Memory B cell (primary cell): ENCODE measurements around the gene KRTAP10-1.
"Not testable (repeated sequence)": the region's sequence is repeated elsewhere in the genome, so short reads cannot be mapped to it uniquely, and the experiment has no call there.

Experiments
- ATAC-seq: fragments of 150-1000 bp; cut with Tn5 transposase; 2 replicates; pipeline ENCODE4 v1.10.0; 2021; ENCODE audit warnings: low read depth, mild to moderate bottlenecking, moderate library complexity
- DNase-seq, 2 donors: peaks; one replicate each; pipeline ENCODE4 v3.0.0; 2022; ENCODE audit warnings: low spot score in 2 of 2
- H3K27ac Mint-ChIP-seq: one replicate; pipeline ENCODE4 v1.8.0; 2022; ENCODE audit warnings: mild to moderate bottlenecking, moderate library complexity, mixed read lengths
- H3K27me3 Mint-ChIP-seq: one replicate; pipeline ENCODE4 v1.8.0; 2022; ENCODE audit warnings: mixed read lengths
- H3K36me3 Mint-ChIP-seq: one replicate; pipeline ENCODE4 v1.8.0; 2022; ENCODE audit warnings: mild to moderate bottlenecking, mixed read lengths
- H3K4me1 Mint-ChIP-seq: one replicate; pipeline ENCODE4 v1.8.0; 2022; ENCODE audit warnings: mixed read lengths
- H3K4me3 Mint-ChIP-seq: one replicate; pipeline ENCODE4 v1.8.0; 2022; ENCODE audit warnings: mild to moderate bottlenecking, moderate library complexity, mixed read lengths
- H3K9me3 Mint-ChIP-seq: one replicate; pipeline ENCODE4 v1.8.0; 2022; ENCODE audit warnings: mixed read lengths

Gene KRTAP10-1

GRCh38 chr21:44564099-44564498 is 24.1 kb upstream of the KRTAP10-1 start:
- Mint-ChIP-seq H3K9me3 (peaks cover 22% of the 10 kb centered on the region), H3K36me3 (peaks cover 10% of the 10 kb centered on the region), H3K27me3 (peaks cover 2% of the 10 kb centered on the region), H3K4me1 (peaks cover 22% of the 10 kb centered on the region), H3K27ac (peak overlapping the region; percentile 90), H3K4me3 (no peak overlapping the region)
- DNase-seq (no peak), ATAC-seq (no peak)

DNA sequence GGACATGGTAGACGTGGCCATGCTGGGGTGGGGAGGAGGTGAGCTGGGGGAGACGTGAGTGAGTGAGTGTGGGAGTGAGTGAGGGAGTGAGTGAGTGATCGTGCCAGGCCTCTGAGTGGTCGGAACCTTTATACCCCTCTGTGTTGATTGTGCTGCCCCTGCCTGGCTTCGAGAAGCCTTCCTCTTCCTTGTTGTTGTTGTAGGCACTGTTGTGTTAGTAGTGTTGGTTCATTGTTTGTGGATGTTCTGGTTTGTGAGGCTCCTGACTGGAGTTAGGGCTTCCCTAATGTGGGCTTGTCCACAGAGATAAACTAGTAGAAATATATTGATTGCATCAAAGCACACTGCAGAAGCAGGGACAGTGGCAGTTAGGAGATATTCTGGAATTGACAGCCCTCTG is 18.7 kb upstream of the KRTAP10-1 start, which contains the start of gene KRTAP10-3:
Gene KRTAP10-3 (minus strand): TSS at position 101 of the 400 bp plus-strand sequence. CDS start 80 bp downstream, at position 21.
- Mint-ChIP-seq H3K27ac (peak within 1 kb of the TSS; percentile 39), H3K4me1 (peaks cover 11% of the 10 kb centered on the region), H3K36me3 (peaks cover 15% of the 10 kb centered on the region), H3K27me3 (peaks cover 14% of the 10 kb centered on the region), H3K4me3 (no peak within 1 kb of the TSS), H3K9me3 (peaks cover 22% of the 10 kb centered on the region)
- DNase-seq (no peak), ATAC-seq (no peak)

DNA sequence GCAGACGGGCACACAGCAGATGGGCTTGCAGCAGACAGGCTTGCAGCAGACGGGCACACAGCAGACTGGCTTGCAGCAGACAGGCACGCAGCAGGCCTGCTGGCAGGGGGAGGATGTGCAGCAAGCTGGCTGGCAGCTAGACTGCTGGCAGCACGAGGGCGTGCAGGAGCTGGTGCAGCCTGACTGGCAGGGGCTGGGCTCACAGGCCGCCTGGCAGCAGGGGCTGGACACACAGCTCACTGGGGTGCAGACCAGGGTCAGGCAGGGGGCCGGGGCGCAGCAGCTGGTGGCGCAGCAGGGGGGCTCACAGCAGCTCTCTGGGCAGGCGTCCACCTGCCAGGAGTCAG is 18.3 kb upstream of the KRTAP10-1 start:
- Mint-ChIP-seq H3K27me3 (peaks cover 14% of the 10 kb centered on the region), H3K9me3 (peaks cover 21% of the 10 kb centered on the region), H3K36me3 (peaks cover 15% of the 10 kb centered on the region)

GRCh38 chr21:44557491-44558328 is 17.7 kb upstream of the KRTAP10-1 start:
- Mint-ChIP-seq H3K9me3 (peaks cover 17% of the 10 kb centered on the region), H3K27ac (peak overlapping the region; percentile 39), H3K4me3 (no peak overlapping the region), H3K4me1 (peaks cover 11% of the 10 kb centered on the region), H3K36me3 (peaks cover 14% of the 10 kb centered on the region), H3K27me3 (peaks cover 14% of the 10 kb centered on the region)
- no peak for DNase-seq
- no peak for ATAC-seq

More for the DNA sequence above, 18.3 kb upstream of the KRTAP10-1 start:
- not testable (repeated sequence) for H3K4me3 Mint-ChIP-seq, DNase-seq, ATAC-seq, H3K27ac Mint-ChIP-seq
- peaks cover 11% of the 10 kb centered on the region for H3K4me1 Mint-ChIP-seq

DNA sequence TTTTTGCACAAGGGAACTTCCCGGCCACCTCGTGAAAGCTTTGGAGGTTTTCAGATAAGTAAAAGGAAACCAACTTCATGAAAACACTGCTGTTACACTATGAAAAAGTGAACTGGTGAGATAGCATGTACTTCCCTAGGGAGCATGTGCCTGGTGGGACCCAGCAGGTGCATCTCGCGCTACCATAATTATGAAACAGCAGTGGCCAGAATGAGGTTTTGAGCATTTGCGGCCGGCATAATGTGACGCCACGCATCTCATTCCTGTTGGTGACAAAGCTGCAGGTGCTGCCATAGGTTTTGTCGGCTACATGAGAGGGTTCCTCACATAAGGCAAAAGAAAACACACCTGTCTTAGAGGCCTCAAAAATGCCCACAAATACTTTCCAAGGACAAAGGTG is 16.9 kb upstream of the KRTAP10-1 start:
- H3K4me1 Mint-ChIP-seq, result peaks cover 8% of the 10 kb centered on the region
- peaks cover 11% of the 10 kb centered on the region for H3K9me3 Mint-ChIP-seq
- no peak overlapping the region for H3K4me3 Mint-ChIP-seq
- peaks cover 14% of the 10 kb centered on the region for H3K27me3 Mint-ChIP-seq
- peaks cover 10% of the 10 kb centered on the region for H3K36me3 Mint-ChIP-seq
- no peak overlapping the region for H3K27ac Mint-ChIP-seq
- DNase-seq (peak in 1 of 2 donors; percentile 9), ATAC-seq (peak; percentile 88)

GRCh38 chr21:44555200-44555875 is 15.3 kb upstream of the KRTAP10-1 start:
- ATAC-seq, result no peak
- no peak overlapping the region for H3K4me3 Mint-ChIP-seq

GRCh38 chr21:44552681-44553080 is 12.7 kb upstream of the KRTAP10-1 start:
- peaks cover 27% of the 10 kb centered on the region for H3K27me3 Mint-ChIP-seq
- H3K27ac Mint-ChIP-seq, result no peak overlapping the region
- DNase-seq (no peak), ATAC-seq (no peak)
- no peak overlapping the region for H3K4me3 Mint-ChIP-seq
- H3K36me3 Mint-ChIP-seq, result peaks cover 5% of the 10 kb centered on the region
- peaks cover 2% of the 10 kb centered on the region for H3K9me3 Mint-ChIP-seq
- H3K4me1 Mint-ChIP-seq, result peaks cover 7% of the 10 kb centered on the region

More at GRCh38 chr21:44555200-44555875, 15.3 kb upstream of the KRTAP10-1 start:
- Mint-ChIP-seq H3K9me3 (peaks cover 4% of the 10 kb centered on the region), H3K27me3 (peaks cover 21% of the 10 kb centered on the region), H3K36me3 (peaks cover 7% of the 10 kb centered on the region), H3K27ac (no peak overlapping the region), H3K4me1 (peaks cover 8% of the 10 kb centered on the region)
- no peak for DNase-seq

DNA sequence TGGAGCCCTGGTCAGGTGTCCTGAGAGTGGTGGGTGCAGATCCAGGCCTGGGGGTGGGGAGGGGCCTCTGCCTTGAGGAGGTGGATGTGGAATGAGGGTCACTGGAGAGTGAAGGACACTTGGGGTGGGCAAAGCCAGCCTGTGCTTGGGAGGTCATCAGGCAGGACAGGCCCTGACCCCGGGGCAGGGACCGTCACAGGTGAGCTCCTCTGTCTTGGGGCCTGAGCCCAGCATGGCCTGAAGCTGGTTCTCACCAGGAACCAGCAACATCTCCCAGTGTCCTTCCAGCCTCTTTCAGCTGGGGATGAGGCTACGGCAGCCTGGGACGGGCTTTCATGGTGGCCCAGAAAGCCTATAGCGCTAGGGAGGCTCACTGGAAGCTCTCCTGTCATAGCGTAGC is 12.1 kb upstream of the KRTAP10-1 start:
- Mint-ChIP-seq H3K9me3 (peaks cover 6% of the 10 kb centered on the region), H3K36me3 (peaks cover 8% of the 10 kb centered on the region), H3K27me3 (peaks cover 26% of the 10 kb centered on the region), H3K4me1 (peaks cover 9% of the 10 kb centered on the region), H3K4me3 (no peak overlapping the region), H3K27ac (no peak overlapping the region)
- ATAC-seq (no peak), DNase-seq (no peak)

- Mint-ChIP-seq H3K4me3 (no peak within 1 kb of the TSS), H3K27ac (no peak within 1 kb of the TSS)
Measured at GRCh38 chr21:44551340-44551961, 11.5 kb upstream of the KRTAP10-1 start, which contains the start of gene KRTAP10-2. KRTAP10-2 (minus strand) TSS chr21:44551505; CDS start chr21:44551458, 47 bp downstream.

GRCh38 chr21:44550807-44551206 is 10.8 kb upstream of the KRTAP10-1 start:
- Mint-ChIP-seq H3K36me3 (peaks cover 11% of the 10 kb centered on the region), H3K27ac (no peak overlapping the region), H3K9me3 (peaks cover 13% of the 10 kb centered on the region), H3K4me1 (peaks cover 9% of the 10 kb centered on the region), H3K4me3 (no peak overlapping the region), H3K27me3 (peaks cover 26% of the 10 kb centered on the region)
- no peak for ATAC-seq
- no peak for DNase-seq

More at GRCh38 chr21:44551340-44551961, 11.5 kb upstream of the KRTAP10-1 start, which contains the start of gene KRTAP10-2:
- Mint-ChIP-seq H3K27me3 (peaks cover 26% of the 10 kb centered on the region), H3K36me3 (peaks cover 13% of the 10 kb centered on the region), H3K4me1 (peaks cover 9% of the 10 kb centered on the region), H3K9me3 (peaks cover 13% of the 10 kb centered on the region)
- ATAC-seq (no peak), DNase-seq (no peak)

- Mint-ChIP-seq H3K36me3 (peaks cover 11% of the 10 kb centered on the region), H3K27me3 (peaks cover 26% of the 10 kb centered on the region), H3K9me3 (peaks cover 17% of the 10 kb centered on the region)
- ATAC-seq, H3K27ac Mint-ChIP-seq, DNase-seq, H3K4me1 Mint-ChIP-seq, H3K4me3 Mint-ChIP-seq: not testable (repeated sequence)
Measured at GRCh38 chr21:44550285-44550684, 10.3 kb upstream of the KRTAP10-1 start.

- Mint-ChIP-seq H3K36me3 (peaks cover 11% of the 10 kb centered on the region), H3K4me3 (no peak overlapping the region)
- ATAC-seq, result no peak
Measured at GRCh38 chr21:44549525-44550211, 9.7 kb upstream of the KRTAP10-1 start.

DNA sequence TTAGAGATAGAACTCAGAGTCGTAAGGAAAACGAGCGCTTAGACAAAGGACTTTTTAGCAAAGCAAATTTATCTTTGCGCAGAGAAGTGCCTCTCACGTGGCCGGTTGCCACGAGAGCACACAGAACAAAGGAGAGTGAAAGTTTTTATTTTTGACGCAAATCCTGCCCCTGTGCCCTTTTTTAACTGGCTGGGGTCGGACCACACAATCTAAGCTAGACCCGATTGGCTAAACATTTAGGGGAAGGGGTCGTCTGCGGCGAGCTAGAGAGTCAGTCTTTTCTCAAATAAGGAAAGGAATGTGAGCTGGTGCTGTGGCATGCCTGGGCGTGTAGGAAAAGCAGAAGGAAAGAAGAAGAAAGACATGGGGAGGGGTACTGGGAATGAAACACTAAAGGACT is 8.9 kb upstream of the KRTAP10-1 start:
- H3K4me3 Mint-ChIP-seq, result no peak overlapping the region
- ATAC-seq (no peak), DNase-seq (no peak)
- H3K27me3 Mint-ChIP-seq, result peaks cover 20% of the 10 kb centered on the region
- H3K4me1 Mint-ChIP-seq, result peaks cover 9% of the 10 kb centered on the region
- H3K36me3 Mint-ChIP-seq, result peaks cover 11% of the 10 kb centered on the region
- no peak overlapping the region for H3K27ac Mint-ChIP-seq
- peaks cover 18% of the 10 kb centered on the region for H3K9me3 Mint-ChIP-seq

More at GRCh38 chr21:44549525-44550211, 9.7 kb upstream of the KRTAP10-1 start:
- H3K27ac Mint-ChIP-seq, result no peak overlapping the region
- H3K9me3 Mint-ChIP-seq, result peaks cover 18% of the 10 kb centered on the region
- H3K27me3 Mint-ChIP-seq, result peaks cover 24% of the 10 kb centered on the region
- peaks cover 9% of the 10 kb centered on the region for H3K4me1 Mint-ChIP-seq
- DNase-seq, result no peak
